Measurements from ENCODE around the gene PTAR1.
"Not testable (repeated sequence)": the region's sequence is repeated elsewhere in the genome, so short reads cannot be mapped to it uniquely, and the experiment has no call there.

Gene PTAR1

GRCh38 chr9:69759421-69760277 is at the start of gene PTAR1:
TSS of gene PTAR1 (minus strand) at chr9:69760011. CDS start at chr9:69759938, 73 bp downstream.
- H3K4me3 ChIP-seq (ENCODE audit: low read depth, low read length): peak within 1 kb of the TSS; percentile 70
- TF ChIP-seq CTCF (IDR thresholded peaks at IDR 0.05; ENCODE audit: control insufficient read depth, extremely low read depth, insufficient read depth): no peak
- DNase-seq (ENCODE audit: low read depth): peak; percentile 52

GRCh38 chr9:69809304-69809863 is 49.6 kb upstream of the PTAR1 start:
- H3K4me3 ChIP-seq (ENCODE audit: low read depth, low read length): no peak overlapping the region
- DNase-seq (ENCODE audit: low read depth): no peak
- no peak for TF ChIP-seq CTCF (IDR thresholded peaks at IDR 0.05; ENCODE audit: control insufficient read depth, extremely low read depth, insufficient read depth)

GRCh38 chr9:69806627-69807026 is 46.8 kb upstream of the PTAR1 start:
- DNase-seq (ENCODE audit: low read depth): no peak
- TF ChIP-seq CTCF (IDR thresholded peaks at IDR 0.05; ENCODE audit: control insufficient read depth, extremely low read depth, insufficient read depth): no peak
- H3K4me3 ChIP-seq (ENCODE audit: low read depth, low read length): no peak overlapping the region

GRCh38 chr9:69805962-69806515 is 46.2 kb upstream of the PTAR1 start:
- TF ChIP-seq CTCF (IDR thresholded peaks at IDR 0.05; ENCODE audit: control insufficient read depth, extremely low read depth, insufficient read depth): no peak

GRCh38 chr9:69801989-69802388 is 42.2 kb upstream of the PTAR1 start:
- TF ChIP-seq CTCF (IDR thresholded peaks at IDR 0.05; ENCODE audit: control insufficient read depth, extremely low read depth, insufficient read depth): no peak
- no peak overlapping the region for H3K4me3 ChIP-seq (ENCODE audit: low read depth, low read length)
- DNase-seq (ENCODE audit: low read depth): no peak

More at GRCh38 chr9:69805962-69806515, 46.2 kb upstream of the PTAR1 start:
- no peak overlapping the region for H3K4me3 ChIP-seq (ENCODE audit: low read depth, low read length)
- no peak for DNase-seq (ENCODE audit: low read depth)

- DNase-seq (ENCODE audit: low read depth); H3K4me3 ChIP-seq (ENCODE audit: low read depth, low read length): not testable (repeated sequence)
Measured at GRCh38 chr9:69800027-69800426, 40.2 kb upstream of the PTAR1 start.

GRCh38 chr9:69799521-69799920 is 39.7 kb upstream of the PTAR1 start:
- DNase-seq (ENCODE audit: low read depth): not testable (repeated sequence)

More at GRCh38 chr9:69799521-69799920, 39.7 kb upstream of the PTAR1 start:
- H3K4me3 ChIP-seq (ENCODE audit: low read depth, low read length): not testable (repeated sequence)
